GM12872 (cell line): ENCODE data around the gene CROCC.
"Not testable (repeated sequence)": the region's sequence is repeated elsewhere in the genome, so short reads cannot be mapped to it uniquely, and the experiment has no call there.

Experiments used
- TF ChIP-seq, protein P1 (sequence below): IDR thresholded peaks from 3 replicates; pipeline ENCODE4 v1.5.1; 2011; ENCODE audit warnings: low read depth, mild to moderate bottlenecking, low read length, moderate library complexity; ENCODE audit not compliant: insufficient read depth

Gene CROCC, protein sequence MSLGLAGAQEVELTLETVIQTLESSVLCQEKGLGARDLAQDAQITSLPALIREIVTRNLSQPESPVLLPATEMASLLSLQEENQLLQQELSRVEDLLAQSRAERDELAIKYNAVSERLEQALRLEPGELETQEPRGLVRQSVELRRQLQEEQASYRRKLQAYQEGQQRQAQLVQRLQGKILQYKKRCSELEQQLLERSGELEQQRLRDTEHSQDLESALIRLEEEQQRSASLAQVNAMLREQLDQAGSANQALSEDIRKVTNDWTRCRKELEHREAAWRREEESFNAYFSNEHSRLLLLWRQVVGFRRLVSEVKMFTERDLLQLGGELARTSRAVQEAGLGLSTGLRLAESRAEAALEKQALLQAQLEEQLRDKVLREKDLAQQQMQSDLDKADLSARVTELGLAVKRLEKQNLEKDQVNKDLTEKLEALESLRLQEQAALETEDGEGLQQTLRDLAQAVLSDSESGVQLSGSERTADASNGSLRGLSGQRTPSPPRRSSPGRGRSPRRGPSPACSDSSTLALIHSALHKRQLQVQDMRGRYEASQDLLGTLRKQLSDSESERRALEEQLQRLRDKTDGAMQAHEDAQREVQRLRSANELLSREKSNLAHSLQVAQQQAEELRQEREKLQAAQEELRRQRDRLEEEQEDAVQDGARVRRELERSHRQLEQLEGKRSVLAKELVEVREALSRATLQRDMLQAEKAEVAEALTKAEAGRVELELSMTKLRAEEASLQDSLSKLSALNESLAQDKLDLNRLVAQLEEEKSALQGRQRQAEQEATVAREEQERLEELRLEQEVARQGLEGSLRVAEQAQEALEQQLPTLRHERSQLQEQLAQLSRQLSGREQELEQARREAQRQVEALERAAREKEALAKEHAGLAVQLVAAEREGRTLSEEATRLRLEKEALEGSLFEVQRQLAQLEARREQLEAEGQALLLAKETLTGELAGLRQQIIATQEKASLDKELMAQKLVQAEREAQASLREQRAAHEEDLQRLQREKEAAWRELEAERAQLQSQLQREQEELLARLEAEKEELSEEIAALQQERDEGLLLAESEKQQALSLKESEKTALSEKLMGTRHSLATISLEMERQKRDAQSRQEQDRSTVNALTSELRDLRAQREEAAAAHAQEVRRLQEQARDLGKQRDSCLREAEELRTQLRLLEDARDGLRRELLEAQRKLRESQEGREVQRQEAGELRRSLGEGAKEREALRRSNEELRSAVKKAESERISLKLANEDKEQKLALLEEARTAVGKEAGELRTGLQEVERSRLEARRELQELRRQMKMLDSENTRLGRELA (N-terminal part only)

GRCh38 chr1:16921391-16922185 is at the start of gene CROCC:
Gene CROCC, plus strand, starts transcription at chr1:16921931. Its CDS starts 88 bp downstream, at chr1:16922019.
- TF ChIP-seq, protein P1, sequence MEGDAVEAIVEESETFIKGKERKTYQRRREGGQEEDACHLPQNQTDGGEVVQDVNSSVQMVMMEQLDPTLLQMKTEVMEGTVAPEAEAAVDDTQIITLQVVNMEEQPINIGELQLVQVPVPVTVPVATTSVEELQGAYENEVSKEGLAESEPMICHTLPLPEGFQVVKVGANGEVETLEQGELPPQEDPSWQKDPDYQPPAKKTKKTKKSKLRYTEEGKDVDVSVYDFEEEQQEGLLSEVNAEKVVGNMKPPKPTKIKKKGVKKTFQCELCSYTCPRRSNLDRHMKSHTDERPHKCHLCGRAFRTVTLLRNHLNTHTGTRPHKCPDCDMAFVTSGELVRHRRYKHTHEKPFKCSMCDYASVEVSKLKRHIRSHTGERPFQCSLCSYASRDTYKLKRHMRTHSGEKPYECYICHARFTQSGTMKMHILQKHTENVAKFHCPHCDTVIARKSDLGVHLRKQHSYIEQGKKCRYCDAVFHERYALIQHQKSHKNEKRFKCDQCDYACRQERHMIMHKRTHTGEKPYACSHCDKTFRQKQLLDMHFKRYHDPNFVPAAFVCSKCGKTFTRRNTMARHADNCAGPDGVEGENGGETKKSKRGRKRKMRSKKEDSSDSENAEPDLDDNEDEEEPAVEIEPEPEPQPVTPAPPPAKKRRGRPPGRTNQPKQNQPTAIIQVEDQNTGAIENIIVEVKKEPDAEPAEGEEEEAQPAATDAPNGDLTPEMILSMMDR, result no peak

DNA sequence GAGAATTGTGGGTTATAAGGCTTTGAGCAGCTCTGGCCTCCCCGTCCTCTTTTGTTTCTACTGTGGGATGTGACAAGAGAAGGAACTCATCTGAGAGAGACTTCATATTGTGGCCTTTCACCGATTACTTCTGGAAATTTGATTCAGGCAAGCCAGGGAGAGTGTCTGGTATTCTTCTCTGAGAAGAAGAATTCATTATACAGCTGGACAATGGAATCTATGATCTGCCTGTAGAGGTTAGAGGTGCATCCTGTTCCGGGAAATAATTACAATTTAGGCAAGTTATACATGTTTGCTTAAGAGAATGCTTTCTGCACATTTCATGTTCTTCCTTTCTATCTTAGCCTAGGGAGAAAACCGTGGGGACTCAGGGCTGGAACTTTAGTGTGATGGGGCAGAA is 38.7 kb upstream of the CROCC start:
- TF ChIP-seq, protein P1, result no peak

- TF ChIP-seq, protein P1, result no peak
These were observed 34.7 kb upstream of the CROCC start for GRCh38 chr1:16886860-16887605.

- TF ChIP-seq, protein P1, result no peak
These were observed 32.6 kb upstream of the CROCC start for GRCh38 chr1:16888860-16889816.

- TF ChIP-seq, protein P1, result not testable (repeated sequence)
These were observed 26.0 kb upstream of the CROCC start, which contains the start of gene RNU1-2 for GRCh38 chr1:16895598-16896315. Gene RNU1-2, plus strand, starts transcription at chr1:16895980.
